GM18907 (cell line): ENCODE measurements around the gene PODN.

ENCODE experiments used
- ATAC-seq: cut with Tn5 transposase; IDR thresholded peaks from one replicate; pipeline ENCODE4 v1.9.1; 2021; ENCODE audit warnings: mild to moderate bottlenecking, moderate library complexity; ENCODE audit not compliant: unreplicated experiment

Gene PODN

GRCh38 chr1:53128401-53128800, 66.4 kb downstream of the PODN start:
- no peak for ATAC-seq

GRCh38 chr1:53129891-53130597, 68.0 kb downstream of the PODN start:
- no peak for ATAC-seq

DNA sequence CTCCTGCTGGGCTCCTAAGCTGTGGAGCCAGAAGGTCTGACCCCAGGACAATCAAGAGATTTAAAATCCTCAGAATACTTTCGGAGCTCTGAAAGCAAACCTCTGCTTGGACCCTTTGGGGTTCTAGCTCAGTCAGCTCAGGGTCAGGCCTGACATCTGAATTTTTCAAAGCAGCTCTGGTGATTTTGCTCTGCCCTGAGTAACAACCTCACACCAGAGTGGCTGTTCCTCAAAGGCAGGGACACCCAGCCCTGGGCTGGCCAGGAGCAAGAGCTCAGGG, 68.5 kb downstream of the PODN start:
- ATAC-seq, result no peak

GRCh38 chr1:53130878-53131589, 69.0 kb downstream of the PODN start:
- ATAC-seq, result no peak

- ATAC-seq, result no peak
Observed at GRCh38 chr1:53131590-53131938, 69.6 kb downstream of the PODN start.

DNA sequence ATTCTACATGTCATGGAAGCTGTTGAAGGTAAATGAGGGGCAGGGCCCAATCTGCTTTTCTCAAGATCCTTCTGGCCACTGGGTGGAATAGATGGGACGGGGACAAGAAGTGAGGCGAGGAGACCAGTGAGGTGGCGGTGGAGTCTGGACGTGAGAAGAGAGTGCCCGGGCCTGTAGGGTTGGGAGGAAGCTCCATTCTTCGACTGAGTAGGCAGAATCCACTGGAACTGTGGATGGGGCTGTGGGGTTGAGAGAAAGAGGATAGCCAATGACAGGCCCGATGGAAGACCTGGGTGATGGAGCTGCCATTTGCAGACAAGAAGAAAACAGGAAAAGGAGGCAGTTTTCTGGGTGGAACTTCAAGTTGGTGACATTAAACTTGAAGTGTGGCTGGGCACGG, 70.2 kb downstream of the PODN start:
- ATAC-seq, result no peak

GRCh38 chr1:53133261-53134041, 71.4 kb downstream of the PODN start:
- no peak for ATAC-seq

GRCh38 chr1:53134042-53134485, 72.1 kb downstream of the PODN start:
- no peak for ATAC-seq
